Gastroesophageal sphincter (tissue), 4 donors: ENCODE data around the gene ILDR1. TPM values are rescaled to one million over a fixed set of nuclear protein-coding genes. Genes with fewer than 3 reads are reported as not detected.

Experiments used
- ATAC-seq: fragments of 150-250 bp; one replicate; pipeline ENCODE4 v1.9.1; 2016; ENCODE audit warnings: mild to moderate bottlenecking, moderate library complexity
- H3K27ac ChIP-seq, 4 donors: fragments of 200-600 bp; sonication (generic) in 3 of 4; 1 replicate in 3 of 4; 2 replicates in 1 of 4; pipeline ENCODE4 v1.5.1; 2016 to 2019
- H3K27me3 ChIP-seq: fragments of 200-600 bp; sonication (generic); one replicate; pipeline ENCODE4 v1.5.1; 2019
- H3K36me3 ChIP-seq, 2 donors: fragments of 200-600 bp; sonication (generic); one replicate each; pipeline ENCODE4 v1.5.1; 2019; ENCODE audit warnings: control low read depth in 1 of 2
- H3K4me1 ChIP-seq, 3 donors: fragments of 200-600 bp; sonication (generic); 1 replicate in 2 of 3; 2 replicates in 1 of 3; pipeline ENCODE4 v1.5.1; 2016 to 2019; ENCODE audit warnings: control low read depth in 2 of 3
- H3K4me3 ChIP-seq, 2 donors: fragments of 200-600 bp; sonication (generic); one replicate each; pipeline ENCODE4 v1.5.1; 2019; ENCODE audit warnings: mild to moderate bottlenecking in 1 of 2, moderate library complexity in 1 of 2
- H3K9me3 ChIP-seq, 3 donors: fragments of 200-600 bp; sonication (generic); one replicate each; pipeline ENCODE4 v1.5.1; 2017 to 2019; ENCODE audit warnings: control low read depth in 2 of 3
- EP300 ChIP-seq: sonication (generic); formaldehyde crosslinking; IDR thresholded peaks from one replicate; pipeline ENCODE4 v1.6.1; 2017; ENCODE audit warnings: antibody characterized with exemption, mild to moderate bottlenecking
- POLR2A ChIP-seq, 2 donors: fragments of 450-650 bp; IDR thresholded peaks; one replicate each; pipeline ENCODE4 v1.6.1; 2017; ENCODE audit warnings: antibody characterized with exemption in 2 of 2, mild to moderate bottlenecking in 2 of 2, moderate library complexity in 1 of 2
- POLR2AphosphoS5 ChIP-seq: sonication (generic); formaldehyde crosslinking; IDR thresholded peaks from one replicate; pipeline ENCODE4 v1.6.1; 2017; ENCODE audit warnings: antibody characterized with exemption
- WGBS, 2 donors: methylation state at CpG; one replicate each; pipeline ENCODE4 v1.1.5; 2018; ENCODE audit warnings: low coverage in 1 of 2; 5-methylcytosine and 5-hydroxymethylcytosine counted together
- total RNA-seq, 4 donors: library from RNA; depleted of rRNA; stranded (reverse); fragments of >200 nt; gene quantifications; one replicate each; pipeline ENCODE4 v1.1.0, GENCODE V29; 2016
- TF ChIP-seq, protein P1 (sequence below), 4 experiments: fragments of 200-600 bp in 2 of 4; fragments of 450-650 bp in 2 of 4; sonication (generic) in 1 of 4; IDR thresholded peaks; one replicate each; pipeline ENCODE4 v1.5.1; 2017 to 2019; ENCODE audit warnings: antibody characterized with exemption in 4 of 4, mild to moderate bottlenecking in 2 of 4, moderate library complexity in 2 of 4

ILDR1 gene
- total RNA-seq, 4 donors from 2014 or later = 0.74 TPM; not detected in 3

DNA sequence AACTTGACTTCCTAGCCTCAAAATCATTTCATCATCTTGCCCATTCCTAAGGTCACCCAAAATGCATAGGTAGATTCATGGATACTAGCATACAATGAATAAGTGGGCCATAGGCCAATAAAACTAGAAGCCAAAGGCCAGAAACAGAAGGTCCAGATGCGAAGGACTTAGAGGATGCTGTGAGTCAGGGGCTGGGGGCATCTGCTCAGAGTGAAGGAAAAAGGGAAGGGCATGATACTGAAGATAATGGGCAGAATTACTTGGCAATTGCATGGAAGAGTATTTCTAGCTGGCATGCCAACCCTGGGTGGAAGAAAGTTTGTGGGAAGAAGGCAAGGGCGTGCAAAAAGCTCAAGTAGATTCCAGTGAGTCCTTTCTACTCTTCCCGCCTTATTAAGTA lies 27.5 kb downstream of the ILDR1 start:
- Histone ChIP-seq H3K36me3 (no peaks in the 10 kb centered on the region), H3K27me3 (no peaks in the 10 kb centered on the region), H3K4me1 (no peaks in the 10 kb centered on the region), H3K4me3 (no peak overlapping the region), H3K27ac (peak overlapping the region in 2 of 4 donors; percentile 2 to 10), H3K9me3 (no peaks in the 10 kb centered on the region)
- no peak for ATAC-seq
- WGBS, 2 donors = 81 to 86% methylated on average over 3 of the region's 3 CpGs
- TF ChIP-seq POLR2A (IDR thresholded peaks at IDR 0.05) (no peak), EP300 (no peak), POLR2AphosphoS5 (no peak)
- TF ChIP-seq, protein P1, sequence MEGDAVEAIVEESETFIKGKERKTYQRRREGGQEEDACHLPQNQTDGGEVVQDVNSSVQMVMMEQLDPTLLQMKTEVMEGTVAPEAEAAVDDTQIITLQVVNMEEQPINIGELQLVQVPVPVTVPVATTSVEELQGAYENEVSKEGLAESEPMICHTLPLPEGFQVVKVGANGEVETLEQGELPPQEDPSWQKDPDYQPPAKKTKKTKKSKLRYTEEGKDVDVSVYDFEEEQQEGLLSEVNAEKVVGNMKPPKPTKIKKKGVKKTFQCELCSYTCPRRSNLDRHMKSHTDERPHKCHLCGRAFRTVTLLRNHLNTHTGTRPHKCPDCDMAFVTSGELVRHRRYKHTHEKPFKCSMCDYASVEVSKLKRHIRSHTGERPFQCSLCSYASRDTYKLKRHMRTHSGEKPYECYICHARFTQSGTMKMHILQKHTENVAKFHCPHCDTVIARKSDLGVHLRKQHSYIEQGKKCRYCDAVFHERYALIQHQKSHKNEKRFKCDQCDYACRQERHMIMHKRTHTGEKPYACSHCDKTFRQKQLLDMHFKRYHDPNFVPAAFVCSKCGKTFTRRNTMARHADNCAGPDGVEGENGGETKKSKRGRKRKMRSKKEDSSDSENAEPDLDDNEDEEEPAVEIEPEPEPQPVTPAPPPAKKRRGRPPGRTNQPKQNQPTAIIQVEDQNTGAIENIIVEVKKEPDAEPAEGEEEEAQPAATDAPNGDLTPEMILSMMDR (IDR thresholded peaks at IDR 0.05) = no peak

DNA sequence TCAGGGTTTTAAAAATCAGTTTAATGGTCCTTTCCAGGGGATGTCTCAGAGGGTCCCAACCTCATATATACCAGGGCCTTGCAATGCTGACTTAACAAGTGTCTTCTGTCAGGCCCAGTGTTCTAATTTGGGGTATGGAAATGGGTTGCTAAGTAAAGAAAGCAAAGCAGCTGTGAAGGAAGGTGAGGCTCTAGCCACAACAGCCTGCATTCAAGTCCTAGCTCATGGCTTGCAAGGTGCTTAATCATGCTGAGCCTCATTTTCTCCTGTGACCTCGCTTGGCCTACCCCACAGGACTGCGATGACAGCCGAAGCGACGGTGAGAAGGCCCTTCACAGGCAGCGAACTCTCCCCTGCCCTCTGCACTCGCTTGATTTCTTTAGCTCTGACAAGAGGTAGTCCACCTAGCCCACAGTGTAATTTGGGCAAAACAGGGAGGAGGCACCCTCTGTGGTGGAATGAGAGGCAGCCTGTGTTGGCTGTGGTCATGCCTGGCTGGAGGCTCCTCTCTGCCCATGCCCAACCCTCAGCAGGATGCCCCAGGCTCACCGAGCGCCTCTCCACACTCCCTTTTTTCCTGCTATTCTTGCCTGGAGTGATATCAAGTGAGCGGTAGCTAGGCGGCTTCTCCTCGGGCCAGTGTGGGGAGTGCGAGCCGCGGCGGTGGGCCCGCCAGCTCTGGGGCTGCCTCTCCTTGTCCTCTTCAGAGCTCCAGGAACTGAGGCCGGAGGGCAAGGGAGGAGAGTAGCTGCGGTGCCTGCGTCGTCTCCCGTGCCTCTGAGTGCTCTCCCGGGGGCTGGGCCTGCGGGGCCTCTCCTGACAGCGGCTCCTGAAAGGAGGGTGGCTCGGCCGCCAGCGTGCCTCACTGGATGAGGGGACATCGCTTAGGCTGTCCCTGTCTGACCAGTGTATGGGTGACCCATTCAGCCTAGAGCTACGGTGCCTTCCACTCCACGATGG lies 29.2 kb downstream of the ILDR1 start:
- Histone ChIP-seq H3K4me3 (no peak overlapping the region), H3K4me1 (no peaks in the 10 kb centered on the region), H3K9me3 (no peaks in the 10 kb centered on the region), H3K36me3 (no peaks in the 10 kb centered on the region), H3K27ac (no peak overlapping the region), H3K27me3 (no peaks in the 10 kb centered on the region)
- 95 to 100% methylated on average over 3 to 8 of the region's 31 CpGs for WGBS, 2 donors
- TF ChIP-seq EP300 = no peak
- TF ChIP-seq POLR2A (IDR thresholded peaks at IDR 0.05) = no peak
- TF ChIP-seq POLR2AphosphoS5 = no peak
- TF ChIP-seq, protein P1 (IDR thresholded peaks at IDR 0.05) = no peak
- peak; percentile 13 for ATAC-seq

DNA sequence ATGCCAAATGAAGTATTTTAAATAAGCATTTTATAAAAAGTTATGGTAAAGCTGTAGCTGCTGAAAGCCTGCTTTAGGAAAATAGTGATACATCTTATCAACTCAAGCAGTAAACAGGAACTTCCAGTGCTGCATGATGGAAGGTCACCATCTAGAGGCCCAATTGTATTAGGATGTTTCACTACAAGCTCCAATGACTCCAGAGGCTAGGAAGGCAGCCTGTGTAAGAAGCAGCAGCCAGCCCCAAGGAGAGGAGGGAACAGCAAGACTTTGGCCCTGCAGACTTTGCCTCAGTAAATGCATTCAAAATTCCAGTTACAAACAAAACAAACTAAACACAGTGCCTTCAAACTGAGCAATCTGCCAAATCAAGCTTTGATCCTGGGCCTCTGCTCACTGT lies 32.1 kb downstream of the ILDR1 start:
- Histone ChIP-seq H3K36me3 (no peaks in the 10 kb centered on the region), H3K4me1 (no peaks in the 10 kb centered on the region), H3K9me3 (no peaks in the 10 kb centered on the region), H3K27ac (no peak overlapping the region), H3K27me3 (no peaks in the 10 kb centered on the region), H3K4me3 (no peak overlapping the region)
- no peak for ATAC-seq
- TF ChIP-seq, protein P1 (IDR thresholded peaks at IDR 0.05) = no peak
- TF ChIP-seq POLR2A (IDR thresholded peaks at IDR 0.05) (no peak), POLR2AphosphoS5 (no peak), EP300 (no peak)

DNA sequence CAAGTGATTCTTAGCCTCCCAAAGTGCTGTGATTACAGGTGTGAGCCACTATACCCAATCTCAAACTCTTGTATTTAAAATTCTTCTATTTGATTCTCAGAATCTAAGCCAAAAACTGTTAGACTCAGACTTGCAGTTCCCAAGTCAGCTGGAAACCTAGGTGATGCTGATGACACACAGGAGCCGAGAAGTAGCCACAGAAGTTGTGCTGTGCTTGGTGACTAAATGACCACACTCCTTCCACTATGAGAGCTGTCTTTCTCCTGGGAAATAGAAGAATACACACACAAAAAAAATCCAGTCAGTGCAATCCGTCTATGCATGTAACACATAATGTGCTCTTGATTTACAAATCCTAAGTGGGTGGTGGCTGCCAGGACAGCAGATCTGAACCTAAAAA lies 33.9 kb downstream of the ILDR1 start:
- WGBS, 2 donors = 40 to 73% methylated on average over 1 to 2 of the region's 2 CpGs
- H3K9me3 ChIP-seq = peaks cover 0 to 14% (median 0%) of the 10 kb centered on the region in 3 donors
- no peaks in the 10 kb centered on the region for H3K27me3 ChIP-seq
- no peak for ATAC-seq
- H3K4me1 ChIP-seq = no peaks in the 10 kb centered on the region
- H3K4me3 ChIP-seq = no peak overlapping the region
- H3K36me3 ChIP-seq = no peaks in the 10 kb centered on the region
- TF ChIP-seq POLR2AphosphoS5 (no peak), POLR2A (IDR thresholded peaks at IDR 0.05) (no peak), EP300 (no peak)
- TF ChIP-seq, protein P1 (IDR thresholded peaks at IDR 0.05) = no peak
- no peak overlapping the region for H3K27ac ChIP-seq

DNA sequence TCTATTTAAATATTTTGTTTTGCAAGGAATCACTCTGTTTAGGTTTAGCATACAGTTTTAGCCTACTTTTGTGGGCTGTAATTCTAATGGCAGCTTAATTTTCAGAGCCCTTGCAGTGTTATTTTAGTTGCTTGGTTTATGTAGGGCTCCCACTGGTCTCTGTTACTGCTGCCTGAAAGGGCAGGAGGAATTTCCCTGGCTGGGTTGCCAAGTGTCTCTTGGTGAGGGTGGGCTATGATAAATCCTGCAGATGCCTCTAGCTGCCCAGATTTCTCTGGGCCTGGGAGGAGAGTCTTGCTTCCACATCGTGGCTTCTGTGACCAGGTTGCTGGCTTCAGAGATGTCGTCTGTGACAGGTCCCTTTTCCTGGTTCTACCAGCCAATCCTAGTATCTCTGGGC lies 36.2 kb downstream of the ILDR1 start:
- H3K27ac ChIP-seq = no peak overlapping the region
- no peak overlapping the region for H3K4me3 ChIP-seq
- WGBS, 2 donors = no CpG with 5 or more reads among the region's 2 CpGs
- H3K9me3 ChIP-seq = peaks cover 0 to 21% (median 0%) of the 10 kb centered on the region in 3 donors
- H3K36me3 ChIP-seq = no peaks in the 10 kb centered on the region
- no peak for TF ChIP-seq POLR2A (IDR thresholded peaks at IDR 0.05)
- TF ChIP-seq EP300 = no peak
- no peak for TF ChIP-seq POLR2AphosphoS5
- TF ChIP-seq, protein P1 (IDR thresholded peaks at IDR 0.05) = no peak
- no peaks in the 10 kb centered on the region for H3K27me3 ChIP-seq
- ATAC-seq = no peak
- no peaks in the 10 kb centered on the region for H3K4me1 ChIP-seq
